SU-DHL-6 (cell line): ENCODE data around the gene UCMA.

Source experiments
- H2AFZ ChIP-seq: fragments of 200-600 bp; sonication (generic); 2 replicates; pipeline ENCODE4 v1.6.1; 2014; ENCODE audit warnings: low read depth, mild to moderate bottlenecking, moderate library complexity, mixed read lengths, antibody characterized with exemption, low read length; ENCODE audit not compliant: severe bottlenecking
- H3F3A ChIP-seq: fragments of 200-600 bp; shearing (Covaris generic); 2 replicates; pipeline ENCODE4 v1.6.0; 2016; ENCODE audit warnings: antibody characterized with exemption, mild to moderate bottlenecking; ENCODE audit not compliant: insufficient read depth
- H3K27ac ChIP-seq: fragments of 200-600 bp; sonication (generic); 2 replicates; pipeline ENCODE4 v1.5.1; 2016; ENCODE audit warnings: low read depth, mild to moderate bottlenecking, low read length, moderate library complexity, mixed read lengths
- H3K27me3 ChIP-seq: fragments of 200-600 bp; sonication (generic), shearing (Covaris generic); 2 replicates; pipeline ENCODE4 v1.6.0; 2014; ENCODE audit warnings: mild to moderate bottlenecking, low read length
- H3K36me3 ChIP-seq: fragments of 200-600 bp; sonication (generic); 2 replicates; pipeline ENCODE4 v1.6.1; 2014; ENCODE audit warnings: mild to moderate bottlenecking, low read length, mixed read lengths
- H3K4me2 ChIP-seq: fragments of 300-600, 200-600 bp; shearing (Covaris generic), sonication (generic); 2 replicates; pipeline ENCODE4 v1.6.0; 2014; ENCODE audit warnings: low read length, low read depth, mild to moderate bottlenecking; ENCODE audit not compliant: poor library complexity, severe bottlenecking
- H3K4me3 ChIP-seq: fragments of 200-600 bp; sonication (generic); 2 replicates; pipeline ENCODE4 v1.5.1; 2014; ENCODE audit warnings: antibody characterized with exemption, low read length, mild to moderate bottlenecking, mixed read lengths; ENCODE audit not compliant: insufficient read depth, poor library complexity, severe bottlenecking
- H3K79me2 ChIP-seq: fragments of 200-600 bp; sonication (generic); 2 replicates; pipeline ENCODE4 v1.6.1; 2014; ENCODE audit warnings: mild to moderate bottlenecking, low read length, moderate library complexity; ENCODE audit not compliant: insufficient read depth
- H3K9ac ChIP-seq: fragments of 200-600 bp; sonication (generic); 2 replicates; pipeline ENCODE4 v1.7.0; 2014; ENCODE audit warnings: mild to moderate bottlenecking, low read length
- H3K9me2 ChIP-seq: fragments of 200-600 bp; sonication (generic); replicated peaks from 2 replicates; pipeline ENCODE4 v1.6.1; 2014; ENCODE audit warnings: low read length; ENCODE audit not compliant: insufficient read depth
- H3K9me3 ChIP-seq: fragments of 200-600 bp; sonication (generic); 2 replicates; pipeline ENCODE4 v1.6.1; 2014; ENCODE audit warnings: low read length, mixed read lengths; ENCODE audit not compliant: insufficient read depth
- H4K20me1 ChIP-seq: fragments of 200-600 bp; sonication (generic); 2 replicates; pipeline ENCODE4 v1.6.1; 2014; ENCODE audit warnings: low read depth, mild to moderate bottlenecking, antibody characterized with exemption, low read length, moderate library complexity, mixed read lengths
- EZH2phosphoT487 ChIP-seq: fragments of 200-600 bp; sonication (generic), shearing (Covaris generic); conservative IDR thresholded peaks from 2 replicates; pipeline ENCODE4 v1.6.1; 2018; ENCODE audit warnings: mild to moderate bottlenecking, antibody characterized with exemption, low read length, moderate library complexity, mixed read lengths
- TF ChIP-seq, protein P1 (sequence below): fragments of 200-600 bp; sonication (generic); IDR thresholded peaks from one replicate; pipeline ENCODE4 v1.5.1; 2017; ENCODE audit warnings: antibody characterized with exemption, mild to moderate bottlenecking, low read length, moderate library complexity; ENCODE audit not compliant: insufficient read depth, poor library complexity, severe bottlenecking

The UCMA gene

DNA sequence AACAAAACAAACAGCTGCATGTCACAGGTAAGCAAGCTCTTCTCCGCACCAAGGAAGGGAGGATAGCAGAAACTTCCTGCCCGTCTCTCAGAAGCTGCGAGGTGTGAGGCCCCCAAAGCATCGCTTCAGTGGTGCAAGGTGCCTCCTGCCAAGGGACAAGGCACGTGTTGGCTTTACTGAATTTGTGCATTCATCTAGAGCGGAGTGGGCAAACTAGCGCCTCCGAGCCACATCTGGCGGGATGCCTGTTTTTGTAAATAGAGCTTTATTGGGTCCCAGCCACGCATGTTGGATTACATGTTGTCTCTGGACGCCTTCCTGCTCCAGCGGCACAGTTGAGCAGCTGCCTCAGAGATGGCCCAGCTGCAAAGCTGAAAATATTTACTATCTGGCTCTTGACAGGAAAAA lies 38.0 kb upstream of the UCMA start:
- no peaks in the 10 kb centered on the region for H3K9me3 ChIP-seq
- H3F3A ChIP-seq = peaks cover 13% of the 10 kb centered on the region
- H3K27ac ChIP-seq = peak overlapping the region; percentile 60
- H3K36me3 ChIP-seq = no peaks in the 10 kb centered on the region
- no peak overlapping the region for H3K4me3 ChIP-seq
- H3K9me2 ChIP-seq = no peaks in the 10 kb centered on the region
- H3K27me3 ChIP-seq = no peaks in the 10 kb centered on the region
- peak overlapping the region; percentile 53 for H3K4me2 ChIP-seq
- H3K79me2 ChIP-seq = no peaks in the 10 kb centered on the region
- no peak for TF ChIP-seq EZH2phosphoT487
- TF ChIP-seq, protein P1, sequence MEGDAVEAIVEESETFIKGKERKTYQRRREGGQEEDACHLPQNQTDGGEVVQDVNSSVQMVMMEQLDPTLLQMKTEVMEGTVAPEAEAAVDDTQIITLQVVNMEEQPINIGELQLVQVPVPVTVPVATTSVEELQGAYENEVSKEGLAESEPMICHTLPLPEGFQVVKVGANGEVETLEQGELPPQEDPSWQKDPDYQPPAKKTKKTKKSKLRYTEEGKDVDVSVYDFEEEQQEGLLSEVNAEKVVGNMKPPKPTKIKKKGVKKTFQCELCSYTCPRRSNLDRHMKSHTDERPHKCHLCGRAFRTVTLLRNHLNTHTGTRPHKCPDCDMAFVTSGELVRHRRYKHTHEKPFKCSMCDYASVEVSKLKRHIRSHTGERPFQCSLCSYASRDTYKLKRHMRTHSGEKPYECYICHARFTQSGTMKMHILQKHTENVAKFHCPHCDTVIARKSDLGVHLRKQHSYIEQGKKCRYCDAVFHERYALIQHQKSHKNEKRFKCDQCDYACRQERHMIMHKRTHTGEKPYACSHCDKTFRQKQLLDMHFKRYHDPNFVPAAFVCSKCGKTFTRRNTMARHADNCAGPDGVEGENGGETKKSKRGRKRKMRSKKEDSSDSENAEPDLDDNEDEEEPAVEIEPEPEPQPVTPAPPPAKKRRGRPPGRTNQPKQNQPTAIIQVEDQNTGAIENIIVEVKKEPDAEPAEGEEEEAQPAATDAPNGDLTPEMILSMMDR = no peak
- peak overlapping the region; percentile 36 for H3K9ac ChIP-seq
- H2AFZ ChIP-seq = peak overlapping the region; percentile 84
- H4K20me1 ChIP-seq = no peaks in the 10 kb centered on the region

- peak overlapping the region; percentile 53 for H3K4me2 ChIP-seq
- H3K27ac ChIP-seq = peak overlapping the region; percentile 60
- H3F3A ChIP-seq = peaks cover 13% of the 10 kb centered on the region
- no peaks in the 10 kb centered on the region for H4K20me1 ChIP-seq
- H3K9me3 ChIP-seq = no peaks in the 10 kb centered on the region
- no peaks in the 10 kb centered on the region for H3K36me3 ChIP-seq
- H3K4me3 ChIP-seq = no peak overlapping the region
- H3K27me3 ChIP-seq = no peaks in the 10 kb centered on the region
- H3K9me2 ChIP-seq = no peaks in the 10 kb centered on the region
- peak overlapping the region; percentile 36 for H3K9ac ChIP-seq
- peak overlapping the region; percentile 84 for H2AFZ ChIP-seq
- no peaks in the 10 kb centered on the region for H3K79me2 ChIP-seq
- TF ChIP-seq, protein P1 = peak; percentile 80
- TF ChIP-seq EZH2phosphoT487 = no peak
Measured at GRCh38 chr10:13271552-13272163, 37.5 kb upstream of the UCMA start.

GRCh38 chr10:13270877-13271551 lies 36.8 kb upstream of the UCMA start:
- H3K27me3 ChIP-seq = no peaks in the 10 kb centered on the region
- peak overlapping the region; percentile 60; the same call in 1 of the 2 replicates for H3K27ac ChIP-seq
- H3K79me2 ChIP-seq = no peaks in the 10 kb centered on the region
- H2AFZ ChIP-seq = peak overlapping the region; percentile 84
- peaks cover 13% of the 10 kb centered on the region for H3F3A ChIP-seq
- TF ChIP-seq EZH2phosphoT487 = no peak
- TF ChIP-seq, protein P1 = no peak
- no peaks in the 10 kb centered on the region for H3K36me3 ChIP-seq
- peak overlapping the region; percentile 53 for H3K4me2 ChIP-seq
- no peaks in the 10 kb centered on the region for H3K9me3 ChIP-seq
- peak overlapping the region; percentile 36; the same call in 1 of the 2 replicates for H3K9ac ChIP-seq
- H4K20me1 ChIP-seq = no peaks in the 10 kb centered on the region
- no peak overlapping the region for H3K4me3 ChIP-seq
- no peaks in the 10 kb centered on the region for H3K9me2 ChIP-seq
